GM12878 (cell line): ENCODE results near the gene SLC23A2.
"Not testable (repeated sequence)": the region's sequence is repeated elsewhere in the genome, so short reads cannot be mapped to it uniquely, and the experiment has no call there.

Source experiments
- CEBPB ChIP-seq, 2 experiments: fragments of 150-350 bp in 1 of 2; IDR thresholded peaks; 2 replicates each; pipeline ENCODE4 v1.6.1; 2012 to 2014; ENCODE audit warnings: low read depth in 2 of 2, low read length in 2 of 2, borderline replicate concordance in 1 of 2, inconsistent platforms in 1 of 2
- CHD2 ChIP-seq: IDR thresholded peaks from 2 replicates; pipeline ENCODE4 v1.6.1; 2011; ENCODE audit warnings: low read depth, low read length, improper control_type of control experiment, borderline replicate concordance
- CHD4 ChIP-seq: fragments of 200-600 bp; sonication (generic); IDR thresholded peaks from 2 replicates; pipeline ENCODE4 v1.6.1; 2016; ENCODE audit warnings: mild to moderate bottlenecking
- CTCF ChIP-seq, 3 experiments: IDR thresholded peaks in 2 of 3; conservative IDR thresholded peaks in 1 of 3; 2 replicates each; pipeline ENCODE4 v1.5.1; 2011; ENCODE audit warnings: low read depth in 3 of 3, low read length in 3 of 3, mild to moderate bottlenecking in 3 of 3, control low read depth in 2 of 3, moderate library complexity in 2 of 3, inconsistent platforms in 1 of 3, mixed read lengths in 1 of 3; ENCODE audit not compliant: control insufficient read depth in 2 of 3, insufficient read depth in 1 of 3; ENCODE audit errors: extremely low read depth in 1 of 3
- ETV6 ChIP-seq, 2 experiments: fragments of 450-650 bp in 1 of 2; IDR thresholded peaks in 1 of 2; conservative IDR thresholded peaks in 1 of 2; 2 replicates each; pipeline ENCODE4 v1.6.1; 2014; ENCODE audit warnings: antibody characterized with exemption in 1 of 2, borderline replicate concordance in 1 of 2, low read depth in 1 of 2, mild to moderate bottlenecking in 1 of 2, moderate library complexity in 1 of 2
- EZH2 ChIP-seq: IDR thresholded peaks from 2 replicates; pipeline ENCODE4 v1.6.1; 2012; ENCODE audit warnings: low read depth, mild to moderate bottlenecking, control low read depth, inconsistent platforms, low read length, borderline replicate concordance; ENCODE audit not compliant: control insufficient read depth
- MYC ChIP-seq: IDR thresholded peaks from 2 replicates; pipeline ENCODE4 v1.6.1; 2011; ENCODE audit warnings: mild to moderate bottlenecking, low read length, moderate library complexity, inconsistent platforms; ENCODE audit not compliant: insufficient read depth, insufficient replicate concordance, insufficient read length, severe bottlenecking
- NR2C2 ChIP-seq: IDR thresholded peaks from 2 replicates; pipeline ENCODE4 v1.6.1; 2011; ENCODE audit warnings: borderline replicate concordance, low read depth; ENCODE audit not compliant: control insufficient read depth, insufficient read length
- PAX8 ChIP-seq: fragments of 450-650 bp; IDR thresholded peaks from 2 replicates; pipeline ENCODE4 v1.6.1; 2017; ENCODE audit warnings: mild to moderate bottlenecking, moderate library complexity
- RB1 ChIP-seq: fragments of 450-650 bp; formaldehyde crosslinking; IDR thresholded peaks from 2 replicates; pipeline ENCODE4 v1.6.1; 2017; ENCODE audit warnings: mild to moderate bottlenecking, borderline replicate concordance
- SMC3 ChIP-seq: IDR thresholded peaks from 2 replicates; pipeline ENCODE4 v1.6.1; 2011; ENCODE audit warnings: low read length, improper control_type of control experiment, borderline replicate concordance
- SREBF1 ChIP-seq: IDR thresholded peaks from 2 replicates; pipeline ENCODE4 v1.6.1; 2012; ENCODE audit warnings: mild to moderate bottlenecking, low read length
- TARDBP ChIP-seq: IDR thresholded peaks from 2 replicates; pipeline ENCODE4 v1.6.1; 2016; ENCODE audit warnings: borderline replicate concordance

DNA sequence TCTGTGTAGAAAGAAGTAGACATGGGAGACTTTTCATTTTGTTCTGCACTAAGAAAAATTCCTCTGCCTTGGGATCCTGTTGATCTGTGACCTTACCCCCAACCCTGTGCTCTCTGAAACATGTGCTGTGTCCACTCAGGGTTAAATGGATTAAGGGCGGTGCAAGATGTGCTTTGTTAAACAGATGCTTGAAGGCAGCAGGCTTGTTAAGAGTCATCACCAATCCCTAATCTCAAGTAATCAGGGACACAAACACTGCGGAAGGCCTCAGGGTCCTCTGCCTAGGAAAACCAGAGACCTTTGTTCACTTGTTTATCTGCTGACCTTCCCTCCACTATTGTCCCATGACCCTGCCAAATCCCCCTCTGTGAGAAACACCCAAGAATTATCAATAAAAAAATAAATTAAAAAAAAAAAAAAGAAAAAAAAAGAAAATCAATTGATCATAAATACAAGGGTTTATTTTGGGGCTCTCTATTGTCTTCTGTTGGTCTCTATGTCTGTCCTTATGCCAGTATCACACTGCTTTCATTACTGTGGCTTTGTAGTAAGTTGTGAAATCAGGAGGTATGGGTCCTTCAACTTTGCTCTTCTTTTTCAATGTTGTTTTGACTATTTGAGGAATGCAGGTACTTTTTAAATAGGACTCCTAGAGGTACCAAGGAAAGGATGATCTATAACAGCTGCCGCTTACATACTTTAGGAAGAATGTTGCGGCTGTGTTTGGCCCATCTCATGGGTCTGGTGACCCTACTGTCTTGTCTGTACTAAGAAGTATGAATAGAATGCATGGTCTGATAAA, 27.1 kb upstream of the SLC23A2 start:
- TF ChIP-seq CTCF (IDR thresholded peaks at IDR 0.05 in 2 of 3, conservative IDR thresholded peaks at IDR 0.05 in 1 of 3; ENCODE audit: control insufficient read depth in 2 of 3, extremely low read depth in 1 of 3, insufficient read depth in 1 of 3, low read depth in 3 of 3, low read length in 3 of 3); ETV6 (conservative IDR thresholded peaks at IDR 0.05 in 1 of 2, IDR thresholded peaks at IDR 0.05 in 1 of 2; ENCODE audit: borderline replicate concordance in 1 of 2, low read depth in 1 of 2); SMC3; MYC; SREBF1; TARDBP; CHD4; CHD2; EZH2; PAX8; RB1; NR2C2; CEBPB (IDR thresholded peaks at IDR 0.05; ENCODE audit: borderline replicate concordance in 1 of 2, low read depth in 2 of 2, low read length in 2 of 2): not testable (repeated sequence)
